Glutamatergic neuron (in vitro differentiated cells): ENCODE measurements around the gene OOSP1. TPM values are rescaled to one million over a fixed set of nuclear protein-coding genes. Genes with fewer than 3 reads are reported as not detected.

Experiments used
- DNase-seq: peaks from one replicate; pipeline ENCODE4 v3.0.0; 2022
- H3K27ac Mint-ChIP-seq: one replicate; pipeline ENCODE4 v1.8.0; 2020; ENCODE audit warnings: mild to moderate bottlenecking, mixed read lengths, inconsistent platforms; ENCODE audit not compliant: unreplicated experiment
- H3K27me3 Mint-ChIP-seq: one replicate; pipeline ENCODE4 v1.8.0; 2020; ENCODE audit warnings: mild to moderate bottlenecking, moderate library complexity, mixed read lengths, inconsistent platforms; ENCODE audit not compliant: unreplicated experiment
- H3K36me3 Mint-ChIP-seq: one replicate; pipeline ENCODE4 v1.8.0; 2020; ENCODE audit warnings: mild to moderate bottlenecking, mixed read lengths, inconsistent platforms; ENCODE audit not compliant: unreplicated experiment
- H3K4me1 Mint-ChIP-seq: one replicate; pipeline ENCODE4 v1.8.0; 2020; ENCODE audit warnings: mild to moderate bottlenecking, low read depth, mixed read lengths, inconsistent platforms; ENCODE audit not compliant: unreplicated experiment
- H3K4me3 Mint-ChIP-seq: one replicate; pipeline ENCODE4 v1.8.0; 2020; ENCODE audit warnings: mild to moderate bottlenecking, mixed read lengths, inconsistent platforms; ENCODE audit not compliant: unreplicated experiment
- H3K9me3 Mint-ChIP-seq: one replicate; pipeline ENCODE4 v1.8.0; 2020; ENCODE audit warnings: mild to moderate bottlenecking, moderate library complexity, mixed read lengths, inconsistent platforms; ENCODE audit not compliant: unreplicated experiment
- CTCF ChIP-seq: fragments of 200-600 bp; sonication (generic); IDR thresholded peaks from one replicate; pipeline ENCODE4 v1.5.0; 2021; ENCODE audit not compliant: partially characterized antibody, unreplicated experiment
- total RNA-seq: library from RNA; stranded (reverse); fragmentation: NEBNext Ultra II Directional; extraction: Animal tissue kit (Norgen Biotek cat#: 25700); gene quantifications from one replicate; pipeline ENCODE4 v1.2.1, GENCODE V29; 2021; ENCODE audit not compliant: unreplicated experiment

OOSP1 gene
- total RNA-seq, 1 donor from 2014 or later, result 0.54 TPM

DNA sequence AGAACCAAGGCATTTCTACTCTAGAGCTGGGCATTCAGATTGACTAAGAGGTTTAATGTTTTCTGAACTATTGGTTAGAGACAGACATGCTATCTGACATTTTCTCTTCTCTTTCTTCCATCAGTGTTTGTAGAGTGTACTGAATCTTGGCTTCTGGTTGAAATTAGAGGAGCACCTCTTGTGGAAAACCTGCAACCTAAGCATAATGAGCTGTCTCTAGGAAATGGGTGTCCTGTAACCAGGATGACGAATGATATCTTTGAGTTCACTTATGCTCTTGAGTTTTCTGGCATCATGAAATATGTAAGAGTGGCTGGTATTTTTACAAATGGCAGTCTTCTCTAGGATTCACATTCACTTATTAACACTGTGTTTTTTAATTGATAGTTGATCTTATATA lies 45.0 kb downstream of the OOSP1 start:
- H3K36me3 Mint-ChIP-seq, result no peaks in the 10 kb centered on the region
- no peak overlapping the region for H3K4me3 Mint-ChIP-seq
- TF ChIP-seq CTCF, result no peak

DNA sequence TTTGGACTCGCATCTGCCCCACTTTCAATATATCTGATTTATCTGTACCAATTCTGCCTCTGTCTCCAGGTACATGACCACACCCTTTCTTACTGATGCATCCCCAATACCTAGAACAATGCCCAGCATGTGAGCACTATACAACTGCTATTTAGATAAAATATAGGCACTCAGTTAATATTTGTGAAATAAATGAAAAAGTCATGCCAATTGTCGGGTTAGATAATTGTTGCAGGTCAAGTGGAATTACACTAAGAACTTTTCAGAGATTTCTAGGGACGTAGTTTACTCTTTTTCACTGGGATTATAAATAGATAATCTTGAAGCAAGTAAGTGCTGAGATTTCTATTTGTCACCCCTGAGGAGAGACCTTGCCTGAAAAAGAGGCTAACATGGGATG lies 46.1 kb downstream of the OOSP1 start:
- H3K4me1 Mint-ChIP-seq, result no peaks in the 10 kb centered on the region
- TF ChIP-seq CTCF, result no peak
- H3K4me3 Mint-ChIP-seq, result no peak overlapping the region
- no peak for DNase-seq
- no peaks in the 10 kb centered on the region for H3K36me3 Mint-ChIP-seq
- H3K9me3 Mint-ChIP-seq, result no peaks in the 10 kb centered on the region
- no peak overlapping the region for H3K27ac Mint-ChIP-seq
- peaks cover 2% of the 10 kb centered on the region for H3K27me3 Mint-ChIP-seq

More for the DNA sequence above, 45.0 kb downstream of the OOSP1 start:
- no peak for DNase-seq
- Mint-ChIP-seq H3K27ac (no peak overlapping the region), H3K9me3 (no peaks in the 10 kb centered on the region), H3K4me1 (no peaks in the 10 kb centered on the region), H3K27me3 (no peaks in the 10 kb centered on the region)

- TF ChIP-seq CTCF, result no peak
Measured at GRCh38 chr11:59990421-59990820, 52.2 kb downstream of the OOSP1 start.

GRCh38 chr11:59992425-59992824 lies 54.2 kb downstream of the OOSP1 start:
- Mint-ChIP-seq H3K4me1 (no peaks in the 10 kb centered on the region), H3K27me3 (peaks cover 2% of the 10 kb centered on the region), H3K4me3 (no peak overlapping the region), H3K27ac (no peak overlapping the region), H3K36me3 (no peaks in the 10 kb centered on the region), H3K9me3 (no peaks in the 10 kb centered on the region)
- no peak for DNase-seq
- TF ChIP-seq CTCF, result no peak

More at GRCh38 chr11:59990421-59990820, 52.2 kb downstream of the OOSP1 start:
- H3K27ac Mint-ChIP-seq, result no peak overlapping the region
- DNase-seq, result no peak
- H3K27me3 Mint-ChIP-seq, result peaks cover 2% of the 10 kb centered on the region
- H3K36me3 Mint-ChIP-seq, result no peaks in the 10 kb centered on the region
- H3K4me3 Mint-ChIP-seq, result no peak overlapping the region
- no peaks in the 10 kb centered on the region for H3K4me1 Mint-ChIP-seq
- H3K9me3 Mint-ChIP-seq, result no peaks in the 10 kb centered on the region

DNA sequence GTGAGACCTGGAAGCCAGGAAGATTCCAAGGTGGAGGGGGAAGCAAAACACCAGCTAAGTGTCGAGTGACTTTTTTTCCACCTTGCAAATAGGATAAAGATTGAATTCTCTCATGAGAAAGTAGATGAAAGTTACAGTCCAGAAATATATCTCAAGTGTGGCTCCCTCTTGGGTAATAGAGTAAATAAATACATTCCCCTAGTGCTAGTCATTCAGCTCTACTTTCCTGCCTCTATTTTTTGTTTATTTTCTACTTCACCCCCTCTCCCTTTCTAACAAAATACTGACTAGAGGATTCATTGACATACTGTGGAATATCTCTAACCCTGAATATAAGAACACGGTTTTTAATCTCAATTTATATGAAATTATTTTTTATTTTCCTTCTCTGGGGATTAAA lies 59.6 kb downstream of the OOSP1 start:
- H3K4me3 Mint-ChIP-seq, result no peak overlapping the region
- H3K9me3 Mint-ChIP-seq, result no peaks in the 10 kb centered on the region
- H3K27me3 Mint-ChIP-seq, result no peaks in the 10 kb centered on the region
- no peak overlapping the region for H3K27ac Mint-ChIP-seq
- no peak for TF ChIP-seq CTCF
- H3K36me3 Mint-ChIP-seq, result no peaks in the 10 kb centered on the region
- H3K4me1 Mint-ChIP-seq, result no peaks in the 10 kb centered on the region
- no peak for DNase-seq
